ENCODE measurements around the gene ACVR1C.
A peak's percentile ranks its signal among the peaks of the same experiment; 100 is the strongest.

ACVR1C gene

DNA sequence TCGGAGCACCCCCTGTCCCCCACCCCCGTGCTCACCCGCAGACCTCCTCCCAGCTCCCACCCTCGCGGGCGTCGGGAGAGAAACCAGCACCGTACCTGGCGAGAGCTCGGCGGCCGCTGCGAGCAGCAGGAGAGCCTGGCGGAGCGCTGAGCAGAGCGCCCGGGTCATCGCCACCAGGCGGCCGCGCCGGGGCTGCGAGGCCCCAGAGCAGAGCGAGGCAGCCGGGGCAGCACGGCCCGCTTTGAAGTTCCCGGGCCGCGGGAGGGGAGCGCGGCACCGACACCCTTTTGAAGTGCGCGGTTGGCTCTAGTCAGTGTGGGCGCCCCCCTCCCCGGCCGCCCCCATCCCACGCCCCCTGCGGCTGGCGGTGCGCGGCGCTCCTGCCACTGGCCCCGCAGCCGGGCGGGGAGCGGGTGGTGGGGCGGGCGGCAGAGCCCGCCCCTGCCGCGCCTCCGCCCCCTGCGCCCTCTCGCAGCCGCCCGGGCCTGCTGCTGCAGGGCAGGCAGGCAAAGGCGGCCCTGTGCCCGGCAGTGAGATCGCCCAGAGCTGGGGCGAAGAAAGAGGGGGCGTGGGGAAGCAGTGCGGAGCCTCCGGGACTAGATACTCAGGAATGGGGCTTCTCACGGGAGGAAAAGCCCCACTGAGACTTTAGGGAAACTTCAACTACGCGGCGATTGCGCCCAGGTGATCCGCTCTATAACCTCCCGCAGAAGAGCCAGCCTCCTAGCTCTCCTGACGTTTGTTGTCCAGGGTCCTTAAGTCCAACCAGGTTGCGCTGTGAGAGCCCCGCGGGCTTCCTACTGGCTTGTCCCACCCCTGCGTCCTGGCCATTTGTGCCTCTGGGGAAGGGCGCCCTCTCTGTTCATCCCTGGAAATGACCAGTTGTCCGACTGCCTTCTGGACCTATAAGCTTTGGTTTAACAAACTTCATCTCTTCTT lies at the start of gene ACVR1C:
TSS of gene ACVR1C (minus strand) at position 388 of the 939 bp plus-strand sequence. CDS start at position 168, 220 bp downstream.
- peak; percentile 66 for DNase-seq (ENCODE audit: low spot score)

DNA sequence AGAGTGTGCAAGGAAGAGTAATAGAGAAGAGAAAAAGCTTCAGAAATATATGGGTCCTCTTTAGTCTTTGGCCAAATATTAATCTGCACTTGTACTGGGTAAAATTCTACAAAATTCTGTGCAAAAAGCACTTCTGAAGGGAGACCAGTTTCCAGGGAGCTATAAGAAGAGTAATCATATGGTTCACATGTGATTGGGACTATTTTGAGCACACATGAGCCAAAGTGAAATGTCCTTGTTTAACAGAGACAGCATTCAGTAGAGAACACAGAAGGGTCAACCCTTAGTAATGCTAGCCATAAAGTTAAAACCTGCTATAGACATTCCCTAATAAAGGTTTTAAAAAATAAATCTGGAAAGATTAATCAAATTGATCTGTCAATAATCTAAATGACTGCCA lies 49.3 kb upstream of the ACVR1C start:
- DNase-seq (ENCODE audit: low spot score): no peak

DNA sequence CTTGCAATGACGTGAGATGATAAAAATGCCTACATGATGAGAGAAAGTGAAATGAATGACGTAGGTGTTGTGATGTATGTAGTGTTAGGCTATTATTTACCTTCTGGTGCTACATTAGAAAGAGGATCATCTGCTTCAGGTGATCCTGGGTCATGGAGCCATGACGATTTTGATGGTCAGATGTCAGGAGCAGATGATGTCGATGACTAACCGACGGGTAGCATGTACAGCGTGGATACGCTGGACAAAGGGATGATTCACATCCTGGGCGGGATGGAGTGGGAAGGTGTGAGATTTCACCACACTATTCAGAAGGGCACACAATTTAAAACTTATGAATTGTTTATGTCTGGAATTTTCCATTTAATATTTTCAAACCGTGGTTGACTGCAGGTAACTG lies 43.5 kb upstream of the ACVR1C start:
- DNase-seq (ENCODE audit: low spot score): no peak

DNA sequence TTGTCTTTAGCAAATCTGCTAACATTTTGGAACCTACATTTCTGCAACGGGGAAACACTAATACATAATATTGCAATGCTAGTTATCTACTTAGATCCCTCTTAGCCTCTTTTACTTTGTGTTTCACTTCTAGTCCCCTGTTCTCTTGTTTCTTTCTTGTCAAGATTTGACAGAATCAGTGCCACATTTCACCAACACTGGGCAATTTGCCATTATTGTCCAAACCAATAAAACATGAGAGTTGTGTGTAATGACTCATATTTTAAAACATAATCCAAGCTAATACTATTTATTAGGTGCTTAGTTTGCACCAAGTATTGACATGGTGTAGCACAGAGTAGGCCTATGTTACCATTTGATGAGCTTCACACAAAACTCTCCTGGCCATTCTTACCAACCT lies 33.7 kb upstream of the ACVR1C start:
- no peak for DNase-seq (ENCODE audit: low spot score)

DNA sequence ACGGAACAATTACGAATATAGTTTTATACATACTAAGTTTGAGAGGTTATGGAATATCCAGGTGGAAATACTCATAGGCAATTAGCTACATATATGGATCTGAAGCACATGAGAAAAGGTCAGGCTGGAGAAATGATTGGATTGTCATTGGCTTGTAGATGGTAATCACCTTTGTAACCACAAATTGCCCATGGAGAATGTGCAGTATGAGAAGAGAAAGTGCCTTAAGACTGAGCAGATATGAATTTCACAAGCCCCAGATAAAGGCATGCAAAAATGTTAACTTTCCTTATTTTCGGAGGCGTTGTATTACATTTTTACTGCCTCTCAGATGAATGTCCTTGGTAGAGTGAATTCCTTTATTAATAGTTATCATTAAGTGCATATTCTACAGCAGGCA lies 33.1 kb upstream of the ACVR1C start:
- no peak for DNase-seq (ENCODE audit: low spot score)

DNA sequence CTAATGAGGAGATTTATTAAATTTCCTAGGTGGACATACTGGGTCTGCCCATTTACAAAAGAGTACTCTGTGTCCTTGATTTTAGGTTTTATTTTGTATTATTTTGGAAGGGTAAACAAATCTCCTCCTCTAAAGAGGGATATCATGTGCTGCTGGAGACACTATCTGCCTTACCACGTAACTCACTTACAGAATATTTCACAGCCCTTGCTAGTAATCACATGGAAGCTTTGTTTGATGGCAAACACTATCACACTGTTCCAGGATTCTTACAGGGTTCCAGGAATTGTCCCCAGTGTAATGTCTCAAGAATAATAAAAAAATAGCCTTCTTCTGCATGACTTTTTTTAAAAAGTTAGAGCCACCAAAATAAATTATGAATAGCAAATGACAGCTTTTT lies 29.2 kb upstream of the ACVR1C start:
- no peak for DNase-seq (ENCODE audit: low spot score)

DNA sequence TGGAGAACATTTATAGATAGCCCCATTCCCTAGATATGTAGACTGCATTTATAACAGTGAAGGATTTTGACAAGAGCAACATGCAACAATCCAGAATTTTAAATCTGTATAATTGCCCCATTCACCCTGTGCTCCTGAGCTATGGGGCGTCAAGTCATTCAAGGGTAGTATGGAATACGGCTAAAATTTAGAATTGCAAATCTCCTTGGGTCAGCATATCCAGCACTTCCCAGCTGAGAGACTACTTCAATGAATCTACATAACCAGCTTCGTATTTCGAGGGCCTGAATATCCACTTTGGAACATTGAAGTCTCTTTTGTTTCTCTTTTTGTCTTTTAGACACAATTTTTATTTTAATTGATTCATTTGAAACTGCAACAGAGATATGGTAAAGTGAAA lies 28.4 kb upstream of the ACVR1C start:
- DNase-seq (ENCODE audit: low spot score): no peak

DNA sequence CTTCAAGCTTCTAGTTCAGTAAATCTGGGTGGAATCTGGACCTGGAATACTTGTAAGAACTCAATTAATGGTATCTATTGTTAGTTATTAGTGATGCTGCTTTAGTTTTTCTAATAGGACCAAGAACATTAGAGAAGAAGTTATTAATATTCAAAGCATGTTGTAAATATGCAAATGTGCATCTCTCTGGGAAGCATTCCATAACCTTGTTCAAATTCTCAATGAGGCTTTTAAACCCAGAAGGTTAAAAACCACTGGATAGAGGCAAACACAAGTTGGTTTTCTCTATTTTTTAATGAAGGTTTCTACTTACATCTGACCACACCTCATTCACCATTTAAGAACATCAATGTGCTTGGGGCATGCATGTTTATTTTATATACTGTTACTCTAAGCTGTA lies 16.1 kb upstream of the ACVR1C start:
- DNase-seq (ENCODE audit: low spot score): no peak

DNA sequence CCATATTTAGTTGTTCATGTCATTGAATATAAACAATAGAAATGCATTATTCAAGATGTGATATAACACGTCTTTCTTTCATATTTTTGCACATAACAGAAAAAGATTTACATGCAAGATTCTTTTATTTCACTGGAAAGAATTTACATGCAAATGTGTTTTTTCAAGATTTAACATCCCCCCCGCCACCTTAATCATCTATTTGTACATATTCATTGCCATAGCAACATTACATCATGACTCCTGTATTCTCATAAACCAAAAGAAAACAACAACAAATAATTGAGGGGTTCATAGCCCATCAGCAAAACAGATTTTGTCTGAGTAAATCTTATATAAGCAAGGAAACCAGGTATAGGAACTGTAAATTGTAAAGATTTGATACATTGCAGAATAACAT lies 3.2 kb upstream of the ACVR1C start:
- no peak for DNase-seq (ENCODE audit: low spot score)

DNA sequence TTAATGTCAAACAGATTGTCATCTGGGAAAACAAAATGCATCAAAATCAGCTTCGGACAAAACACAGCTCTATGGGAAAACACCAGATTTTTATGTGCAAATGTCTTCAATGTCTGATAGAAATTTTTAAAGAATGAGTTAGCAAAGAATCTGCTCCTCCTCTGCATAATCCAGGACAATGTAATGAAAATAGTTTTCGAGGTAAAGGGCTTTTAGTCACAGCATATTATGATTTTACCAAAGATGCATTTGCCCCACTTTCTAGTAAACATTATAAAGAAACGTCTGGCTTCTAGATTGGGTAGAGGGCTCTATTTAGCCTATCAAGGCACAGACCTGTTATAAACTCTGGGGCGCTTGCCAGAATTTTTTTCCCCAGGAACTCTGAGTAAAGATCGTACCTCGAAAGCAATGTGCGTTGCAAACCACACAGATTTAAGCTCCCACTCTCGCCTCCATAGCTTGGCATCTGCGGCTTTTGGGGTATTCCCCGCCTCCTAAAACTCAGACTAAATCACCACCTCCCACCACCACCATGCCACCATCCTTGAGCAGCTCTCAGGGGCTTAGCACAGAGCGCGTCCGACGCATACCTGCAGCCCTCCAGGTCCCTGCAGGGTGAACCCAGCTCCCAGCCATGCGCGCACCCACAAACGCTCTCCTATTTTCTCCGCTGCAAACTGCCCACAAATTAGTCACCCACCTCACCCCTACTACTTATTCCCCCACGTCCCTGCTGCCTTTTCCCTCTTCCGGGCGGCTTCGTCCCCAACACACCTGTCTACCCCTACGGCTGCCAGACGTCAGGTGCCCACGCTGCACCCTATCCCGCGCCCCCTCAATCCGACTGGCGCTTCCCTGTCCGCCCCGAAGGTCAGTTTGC lies 829 bp downstream of the ACVR1C start:
- DNase-seq (ENCODE audit: low spot score): peak; percentile 36

DNA sequence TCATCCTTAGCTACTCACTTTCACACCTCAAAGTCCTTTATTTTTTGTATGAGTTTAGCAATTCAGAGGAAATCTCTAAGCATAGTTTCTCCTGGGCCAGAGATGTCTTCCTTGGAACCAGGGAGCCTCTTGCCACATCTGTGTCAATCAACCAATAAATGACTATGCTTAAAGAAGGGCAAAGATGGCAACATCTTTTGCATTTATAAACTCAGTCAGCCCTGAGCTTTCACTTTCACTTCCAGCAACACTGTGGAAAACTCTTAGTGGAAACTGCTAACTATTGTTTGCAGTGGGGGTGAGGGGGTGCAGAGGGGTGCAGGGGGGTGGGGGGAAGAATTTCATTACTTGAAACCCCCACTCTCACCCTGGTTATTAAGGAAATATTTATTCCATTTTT lies 3.4 kb downstream of the ACVR1C start:
- DNase-seq (ENCODE audit: low spot score): peak; percentile 22

DNA sequence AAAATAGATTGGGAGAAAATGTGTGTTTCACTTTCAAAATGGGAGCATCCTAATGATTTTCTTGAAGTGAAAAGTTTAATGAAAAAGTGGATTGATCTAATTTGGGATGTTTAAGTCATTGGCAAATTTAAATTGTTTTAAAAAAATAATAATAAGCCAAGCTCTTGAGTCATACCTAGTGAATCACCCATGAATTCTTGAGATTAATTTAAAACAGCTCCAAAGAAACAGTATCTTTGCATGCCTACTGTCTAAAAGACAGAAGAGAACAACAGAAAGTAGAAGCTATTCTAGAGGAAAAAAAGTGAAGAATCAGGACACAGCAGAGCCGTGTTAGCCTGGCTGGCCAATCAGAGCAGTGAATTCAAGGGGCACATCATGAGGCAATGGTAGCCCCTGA lies 7.7 kb downstream of the ACVR1C start:
- no peak for DNase-seq (ENCODE audit: low spot score)

DNA sequence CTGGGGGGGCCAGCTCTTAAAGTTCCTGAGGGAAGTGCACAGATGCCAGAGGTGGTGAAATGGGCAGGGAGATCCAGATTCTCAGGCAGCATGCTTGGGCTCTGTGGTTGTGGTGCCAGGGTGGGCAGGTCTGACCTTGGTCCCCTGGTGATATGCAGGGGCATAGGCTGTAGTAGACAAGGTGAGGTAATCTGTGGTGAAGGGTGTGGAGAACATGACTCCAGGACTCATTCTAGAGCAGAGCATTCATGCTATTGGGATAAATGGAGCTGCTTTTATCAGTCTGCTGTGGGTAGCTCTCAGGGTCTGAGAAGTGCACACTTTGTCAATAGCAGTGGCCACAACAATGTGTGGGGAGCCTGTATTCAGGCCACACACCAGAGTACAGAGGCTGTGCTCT lies 16.9 kb downstream of the ACVR1C start:
- DNase-seq (ENCODE audit: low spot score): no peak

DNA sequence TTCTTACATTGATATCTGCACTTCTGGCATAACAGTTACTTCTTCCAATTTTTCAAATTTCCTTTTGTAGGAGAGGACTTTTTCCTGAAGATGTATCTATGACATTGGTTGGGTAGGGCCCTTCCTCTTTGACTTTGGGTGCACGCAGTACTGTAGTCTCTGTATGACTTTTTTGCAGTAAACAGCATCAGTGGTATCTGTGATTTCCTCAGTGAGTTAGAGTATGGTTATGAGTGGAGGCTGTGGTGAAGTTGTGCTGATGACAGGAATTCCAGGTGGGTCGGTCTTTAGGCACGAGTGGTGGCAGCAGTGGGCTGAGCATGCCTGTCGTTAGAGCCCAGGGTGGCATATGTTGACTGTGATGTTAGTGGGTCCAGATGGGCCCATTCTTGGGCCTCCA lies 17.6 kb downstream of the ACVR1C start:
- DNase-seq (ENCODE audit: low spot score): no peak

DNA sequence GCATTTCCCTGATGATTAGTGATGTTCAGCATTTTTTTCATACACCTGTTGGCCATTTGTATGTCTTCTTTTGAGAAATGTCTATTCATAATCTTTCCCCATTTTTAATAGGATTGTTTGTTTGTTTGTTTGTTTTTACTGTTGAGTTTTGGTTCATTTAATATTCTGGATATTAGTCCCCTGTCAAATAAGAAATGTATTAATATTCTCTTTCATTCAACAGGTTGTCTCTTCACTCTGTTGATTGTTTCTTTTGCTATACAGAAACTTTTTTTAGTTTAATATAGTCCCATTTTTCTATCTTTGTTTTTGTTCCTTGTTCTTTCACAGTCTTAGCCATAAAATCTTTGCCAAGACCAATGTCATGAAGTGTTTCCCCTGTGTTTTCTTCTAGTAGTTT lies 22.1 kb downstream of the ACVR1C start:
- DNase-seq (ENCODE audit: low spot score): no peak

DNA sequence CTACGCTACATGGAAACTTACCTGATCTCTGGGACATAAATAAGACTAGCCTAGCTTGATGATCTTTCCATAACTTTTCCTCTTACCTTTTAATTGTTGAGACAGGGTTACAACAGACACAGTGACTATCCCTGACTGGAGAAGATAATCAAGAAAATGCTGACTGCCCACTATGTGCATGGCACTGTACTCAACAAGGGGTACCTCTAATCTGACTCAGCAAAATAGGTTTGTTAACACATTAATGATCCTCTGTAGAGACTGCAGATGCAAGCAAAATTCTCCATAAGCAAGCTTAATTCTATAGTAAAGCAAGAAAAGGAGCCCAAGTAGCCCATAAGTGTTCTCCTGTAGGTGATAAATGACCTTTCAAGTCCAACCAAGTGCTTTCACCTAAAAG lies 25.5 kb downstream of the ACVR1C start:
- DNase-seq (ENCODE audit: low spot score): no peak

DNA sequence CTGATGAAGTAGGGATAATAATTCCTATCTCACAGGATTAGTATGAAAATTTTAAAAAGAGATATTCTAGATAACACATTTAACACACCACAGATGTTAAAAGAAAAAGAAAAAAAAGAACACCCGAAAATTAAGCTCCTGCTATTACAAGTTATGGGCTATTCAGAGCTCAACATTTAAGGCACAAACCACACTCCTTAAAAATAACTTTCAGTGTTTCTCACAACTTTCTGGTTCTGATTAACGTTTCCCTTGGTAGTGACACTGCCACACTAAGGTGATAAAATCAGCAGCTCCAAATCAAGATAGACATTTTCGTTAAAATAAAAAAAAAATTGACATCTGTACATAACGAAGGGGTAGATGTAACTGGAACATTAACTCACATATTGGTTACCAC lies 26.9 kb downstream of the ACVR1C start:
- DNase-seq (ENCODE audit: low spot score): no peak

DNA sequence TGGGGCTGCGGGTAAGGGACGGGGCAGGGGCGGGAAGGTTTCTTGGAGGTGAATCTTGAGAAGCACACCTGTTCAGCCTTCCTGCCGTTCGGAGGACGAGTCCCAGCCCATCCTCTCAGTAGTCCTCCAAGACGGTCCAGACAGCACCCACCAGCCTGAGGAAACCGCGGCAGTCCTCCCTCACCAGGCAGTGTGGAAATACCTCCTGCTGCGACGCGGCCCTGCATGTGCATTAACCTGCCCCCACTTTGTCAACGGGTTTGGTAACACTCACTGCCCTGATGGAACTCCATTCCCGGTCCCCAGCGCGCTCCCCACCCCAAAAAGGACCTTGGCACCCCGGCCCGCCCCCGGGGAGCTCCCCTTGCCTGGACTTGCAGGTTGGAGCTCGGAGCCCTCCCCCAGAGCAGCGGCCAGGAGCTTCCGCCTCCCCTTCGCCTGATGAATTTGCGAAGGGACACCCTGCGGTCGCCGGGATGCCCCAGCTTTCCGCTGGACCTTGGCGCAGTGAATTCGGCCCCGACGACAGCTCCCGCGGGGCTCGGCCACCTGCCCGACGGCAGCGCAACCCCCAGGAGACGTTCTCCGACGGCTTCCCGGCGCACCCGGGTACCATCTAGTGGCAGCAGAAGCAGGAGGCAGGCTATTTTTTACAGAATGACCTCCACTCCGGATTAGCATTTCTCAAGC lies 31.5 kb downstream of the ACVR1C start:
- DNase-seq (ENCODE audit: low spot score): peak; percentile 54

DNA sequence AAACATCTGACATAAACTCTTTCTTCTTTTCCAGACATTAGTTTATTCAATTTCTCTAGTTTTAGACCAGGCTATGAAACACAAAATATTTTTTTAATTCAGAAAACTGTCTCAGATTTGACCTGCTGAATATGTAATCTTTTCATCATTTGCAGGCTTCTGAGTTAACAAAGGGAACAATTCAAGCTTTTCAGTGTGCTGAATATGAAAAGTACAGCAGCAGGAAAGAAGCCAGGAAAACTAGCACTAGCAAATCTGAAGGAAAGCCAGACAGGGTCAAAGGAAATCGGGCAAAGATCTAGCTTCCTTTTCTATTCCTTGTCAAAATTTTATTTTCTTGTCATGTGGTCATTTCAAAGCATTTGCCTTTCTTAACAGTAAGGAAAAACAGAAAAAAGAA lies 35.3 kb downstream of the ACVR1C start:
- no peak for DNase-seq (ENCODE audit: low spot score)

DNA sequence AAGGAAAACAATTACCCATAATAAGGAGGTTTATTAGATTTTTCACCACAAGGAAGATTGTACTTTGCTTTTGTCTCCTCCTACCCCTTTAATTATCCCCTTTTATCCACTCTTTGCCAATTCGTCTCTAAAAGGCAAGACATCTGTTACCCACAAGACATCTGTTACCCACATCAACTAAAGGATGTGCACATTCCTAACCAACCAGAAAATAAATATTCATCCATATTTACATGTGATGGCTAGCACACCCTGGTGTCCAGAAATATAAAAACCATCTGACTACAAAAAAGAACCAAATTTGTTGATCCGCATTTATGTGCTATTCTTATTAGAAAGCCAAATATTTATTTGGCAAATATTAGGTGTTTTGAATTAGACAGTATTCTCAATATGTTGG lies 35.7 kb downstream of the ACVR1C start:
- peak; percentile 11 for DNase-seq (ENCODE audit: low spot score)

DNA sequence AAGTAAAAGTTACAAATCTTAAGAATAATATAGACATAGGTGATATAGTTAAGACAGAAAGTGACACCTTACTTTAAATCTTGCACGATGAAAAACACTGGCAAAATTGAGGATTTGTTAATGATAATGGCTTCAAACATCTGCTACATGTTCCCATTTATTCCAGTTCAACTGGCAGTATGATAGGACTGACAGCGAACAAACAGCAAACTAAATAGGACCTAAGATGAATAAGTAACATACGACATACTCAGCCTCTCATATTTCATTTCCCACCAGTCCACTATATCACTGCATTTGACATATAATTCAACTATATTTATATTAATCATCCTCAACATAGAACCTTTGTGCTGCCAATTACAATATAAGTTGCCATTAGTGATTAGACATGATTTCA lies 36.3 kb downstream of the ACVR1C start:
- DNase-seq (ENCODE audit: low spot score): no peak

DNA sequence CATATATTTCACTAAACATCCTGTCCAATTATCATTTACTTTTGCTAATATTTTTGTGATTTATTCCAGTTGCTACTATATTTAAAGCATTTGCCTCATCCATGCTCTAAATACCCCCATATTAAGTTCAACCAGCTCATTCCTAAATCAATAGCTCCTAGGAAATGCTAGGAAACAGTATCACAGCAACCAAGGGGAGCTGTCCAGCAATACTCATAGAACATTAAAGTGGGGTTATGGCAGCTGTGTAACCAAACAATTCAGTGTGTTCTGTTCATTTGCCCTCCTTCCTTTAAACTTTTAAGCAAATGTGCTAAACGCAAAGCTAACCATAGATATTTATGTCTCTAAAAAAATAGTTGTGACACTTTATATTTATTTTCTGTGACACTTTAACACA lies 41.1 kb downstream of the ACVR1C start:
- DNase-seq (ENCODE audit: low spot score): no peak

DNA sequence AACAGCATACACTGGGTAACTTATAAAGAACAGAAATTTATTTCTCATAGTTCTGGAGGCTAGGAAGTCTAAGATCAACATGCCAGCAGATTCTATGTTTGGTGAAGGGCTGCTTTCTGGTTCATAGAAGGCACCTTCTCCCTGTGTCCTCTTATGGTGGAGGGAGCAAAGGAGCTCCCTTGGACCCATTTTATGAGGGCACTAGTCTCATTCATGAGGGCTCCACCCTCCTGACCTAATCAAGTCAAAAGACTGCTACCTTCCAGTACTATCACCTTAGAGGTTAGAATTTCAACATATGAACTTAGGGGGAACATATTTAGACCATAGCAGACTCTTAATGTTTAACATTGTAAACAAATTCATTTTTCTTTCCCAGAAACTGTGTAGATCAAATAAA lies 54.5 kb downstream of the ACVR1C start:
- DNase-seq (ENCODE audit: low spot score): no peak
